Measurements from ENCODE around the gene EVC.

The EVC gene

DNA sequence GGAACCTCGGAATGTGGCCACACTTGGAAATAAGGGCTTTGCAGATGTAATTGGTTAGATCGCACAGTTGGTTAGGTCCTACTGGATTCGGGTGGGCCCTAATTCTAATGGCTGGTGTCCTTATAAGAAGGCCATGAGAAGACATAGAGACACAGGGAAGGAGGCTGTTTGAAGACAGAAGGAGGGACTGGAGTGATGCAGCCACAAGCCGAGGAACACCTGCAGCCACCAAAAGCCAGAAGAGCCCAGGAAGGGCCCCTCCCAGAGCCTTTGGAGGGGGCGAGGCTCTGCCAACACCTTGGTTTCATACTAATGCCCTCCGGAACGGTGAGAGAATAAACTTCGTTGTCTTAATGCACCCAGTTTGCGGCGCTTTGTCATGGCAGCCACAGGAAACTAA lies 47.0 kb downstream of the EVC start:
- DNase-seq, result no peak

DNA sequence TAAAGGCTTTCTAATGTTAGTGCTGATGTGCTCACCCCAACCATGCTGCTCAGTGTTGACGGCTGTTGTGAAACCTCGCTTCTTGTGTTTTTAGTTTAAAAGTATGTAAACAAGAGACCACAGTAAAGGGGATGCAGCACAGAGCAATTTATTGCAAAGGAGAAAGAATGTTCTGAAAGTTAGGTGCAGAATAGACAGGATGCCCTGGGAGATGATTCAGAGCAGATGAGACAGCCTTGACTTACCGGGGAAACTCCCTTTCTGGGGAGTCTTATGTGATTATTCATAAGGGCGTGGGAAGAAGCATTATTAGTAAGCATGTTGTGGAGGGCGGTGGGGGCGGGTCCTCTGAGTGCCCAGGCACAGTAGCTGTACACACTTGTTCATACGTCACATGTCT lies 47.7 kb downstream of the EVC start:
- no peak for DNase-seq

DNA sequence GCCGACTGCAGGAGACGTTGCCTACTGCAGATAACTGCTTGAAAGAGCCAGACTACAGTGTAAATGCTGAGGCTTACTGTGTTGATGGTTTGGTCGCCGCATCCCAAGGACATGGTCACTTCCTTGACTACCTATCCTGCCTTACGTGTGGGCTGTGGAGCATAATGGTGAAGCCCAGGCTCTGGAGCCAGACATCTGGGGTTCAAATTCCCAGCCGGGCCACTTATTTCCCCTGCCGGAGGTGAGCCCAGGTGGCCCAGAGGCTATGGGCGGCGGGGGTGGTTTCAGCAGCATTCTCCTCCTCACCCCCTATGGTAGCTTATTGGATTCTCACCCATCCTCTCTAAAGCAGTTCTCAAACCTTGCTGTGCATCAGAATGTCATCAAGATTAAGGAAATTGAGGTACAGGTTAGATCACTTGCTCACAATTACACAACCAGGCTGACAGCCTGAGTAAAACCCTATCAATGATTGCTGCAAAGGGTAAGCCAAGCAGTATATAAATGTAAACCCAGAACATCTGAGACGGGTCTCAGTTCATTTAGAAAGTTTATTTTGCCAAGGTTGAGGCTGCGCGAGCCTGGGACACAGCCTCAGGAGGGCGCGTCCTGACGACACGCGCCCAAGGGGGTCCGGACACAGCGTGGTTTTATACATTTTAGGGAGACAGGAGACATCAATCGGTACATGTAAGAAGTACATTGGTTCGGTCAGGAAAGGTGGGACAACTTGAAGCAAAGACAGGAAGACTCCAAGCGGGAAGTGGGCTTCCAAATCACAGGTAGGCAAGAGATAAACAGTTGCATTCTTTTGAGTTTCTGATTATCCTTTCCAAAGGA lies 48.5 kb downstream of the EVC start:
- DNase-seq, result no peak

DNA sequence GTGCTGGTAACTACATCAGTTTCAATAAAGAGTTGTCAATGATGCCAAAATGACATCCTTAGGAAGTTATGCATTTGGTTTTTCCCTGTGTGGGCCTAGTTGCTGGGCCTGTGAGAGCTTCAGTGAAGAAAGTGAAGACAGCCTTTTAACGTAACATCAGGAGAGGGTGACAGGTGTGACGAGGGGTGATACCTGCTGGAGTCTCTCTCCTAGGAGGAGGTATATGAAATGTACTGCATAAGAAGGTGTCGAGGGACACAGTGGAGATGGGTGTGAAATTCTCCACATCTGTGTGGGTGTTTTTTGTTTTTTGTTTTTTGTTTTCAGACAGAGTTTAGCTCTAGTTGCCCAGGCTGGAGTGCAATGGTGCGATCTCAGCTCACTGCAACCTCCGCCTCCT lies 49.2 kb downstream of the EVC start:
- DNase-seq, result no peak

DNA sequence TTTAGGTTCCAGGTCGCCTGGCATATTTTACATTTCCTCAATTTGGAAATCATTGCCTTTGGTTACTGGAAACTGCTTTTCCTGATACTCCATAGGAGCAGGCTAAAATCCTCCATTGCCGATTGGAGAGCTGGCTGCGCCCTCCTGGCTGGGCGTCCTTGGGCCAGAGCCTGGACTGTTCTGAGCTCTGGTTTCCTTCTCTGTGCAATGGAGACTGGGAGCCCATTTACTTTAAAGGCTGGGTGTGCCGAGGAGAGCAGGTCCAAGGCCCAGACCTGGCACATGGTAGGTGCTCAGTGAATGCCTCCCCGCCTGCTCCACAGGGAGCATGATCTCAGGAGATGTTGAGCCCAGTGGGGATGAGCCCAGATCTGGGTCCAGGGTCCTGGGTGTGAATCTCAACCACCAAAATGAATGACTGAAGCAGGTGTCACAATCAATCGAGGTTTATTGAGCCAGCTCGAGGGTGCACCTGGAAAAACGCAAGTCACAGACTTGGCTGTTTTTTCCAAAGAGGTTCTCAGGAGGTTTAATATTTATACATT lies 50.0 kb downstream of the EVC start:
- DNase-seq, result no peak

DNA sequence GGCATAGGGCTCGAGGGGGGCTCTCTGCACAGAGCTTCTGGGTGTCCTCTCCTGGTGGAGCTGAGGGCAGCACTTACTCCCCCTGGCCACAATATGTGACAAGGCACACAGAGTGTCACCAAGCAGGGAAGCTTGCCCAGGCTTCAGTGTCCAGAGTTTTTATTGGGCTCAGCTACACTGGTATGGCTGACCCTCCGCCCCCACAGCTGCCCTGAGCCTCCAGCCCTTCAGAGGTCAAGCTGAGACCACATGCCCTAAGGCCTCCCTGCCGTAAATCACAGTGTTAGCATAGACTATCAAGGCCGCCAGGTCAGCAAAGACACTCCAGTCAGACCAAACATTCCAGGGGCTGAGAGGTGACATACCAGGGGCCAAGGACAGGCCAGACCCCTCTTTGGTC lies 59.0 kb downstream of the EVC start:
- DNase-seq, result no peak

DNA sequence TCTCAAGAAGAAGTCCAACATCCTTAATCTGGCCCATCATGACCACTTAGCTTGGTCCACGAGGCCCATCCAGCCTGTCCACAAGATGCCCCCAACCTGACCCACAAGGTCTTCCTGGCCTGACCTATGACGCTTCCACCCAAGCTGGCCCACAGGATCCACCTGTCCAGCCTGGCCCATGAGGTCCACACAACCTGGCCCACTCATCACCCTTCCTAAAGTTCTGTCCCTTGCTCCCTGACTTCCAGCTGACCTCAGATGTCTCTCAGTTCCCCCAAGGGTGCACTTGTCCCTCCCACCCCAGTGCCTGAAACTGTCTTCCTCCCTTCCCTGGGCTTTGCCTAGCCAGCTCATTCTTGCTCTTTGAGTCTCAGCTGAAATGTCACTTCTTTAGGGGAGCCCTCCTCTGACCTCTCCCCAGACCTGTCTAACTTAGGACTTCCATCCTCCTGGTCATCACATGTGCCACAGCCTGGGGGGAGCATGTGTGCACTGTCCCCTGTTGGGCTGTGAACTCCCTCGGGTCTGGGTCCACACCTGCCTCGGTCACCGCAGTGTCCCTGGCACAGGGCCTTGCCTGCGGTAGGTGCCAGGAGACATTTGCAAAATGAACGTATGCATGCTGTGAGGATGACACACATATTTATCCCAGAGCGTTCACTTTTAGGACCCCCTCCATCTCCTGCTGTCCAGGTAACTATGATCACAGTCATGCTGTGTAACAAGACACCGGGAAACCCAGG lies 61.7 kb downstream of the EVC start:
- DNase-seq, result no peak

DNA sequence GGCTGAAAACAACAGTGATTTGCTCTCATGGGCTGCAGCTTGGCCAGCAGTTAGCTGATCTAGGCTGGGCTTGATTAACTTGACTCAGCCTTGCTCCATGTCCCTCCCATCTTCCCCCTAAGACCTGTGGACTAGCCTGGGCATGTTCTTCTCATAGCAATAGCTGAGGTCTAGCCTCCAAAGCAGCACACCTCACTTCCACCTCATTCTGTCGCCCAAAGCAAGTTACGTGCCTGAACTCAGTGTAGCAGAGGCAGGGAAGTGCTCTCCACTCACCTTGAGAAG lies 62.2 kb downstream of the EVC start:
- DNase-seq, result no peak

DNA sequence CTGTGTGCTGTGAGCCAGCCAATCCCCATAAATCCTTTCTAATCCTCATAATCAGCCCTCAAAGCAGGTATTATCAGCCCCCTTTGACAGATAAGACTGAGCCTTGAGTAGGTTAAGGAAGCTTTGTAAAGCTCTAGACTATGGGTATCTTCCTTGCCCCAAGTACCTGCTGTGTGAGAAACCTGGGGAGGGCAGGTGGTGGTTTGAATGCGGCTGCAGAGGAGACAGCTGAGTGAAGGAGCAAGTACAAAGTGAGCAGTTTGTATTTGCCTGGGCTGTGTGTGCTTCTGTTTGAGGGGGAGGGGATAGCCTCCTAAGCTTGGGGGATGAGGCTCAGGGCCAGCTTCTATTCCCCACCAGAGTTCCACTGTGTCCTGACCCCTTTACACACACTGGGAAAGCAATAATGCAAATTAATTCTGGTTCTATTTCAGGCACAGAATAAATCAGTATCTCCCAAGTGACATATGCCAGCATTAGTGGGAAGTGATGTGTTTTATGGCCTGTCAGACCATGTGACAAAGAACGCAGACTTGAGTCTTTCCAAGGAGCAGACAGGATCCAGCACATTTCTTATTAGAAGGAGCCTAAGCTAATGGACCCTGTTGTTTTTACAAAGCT lies 63.5 kb downstream of the EVC start:
- no peak for DNase-seq

DNA sequence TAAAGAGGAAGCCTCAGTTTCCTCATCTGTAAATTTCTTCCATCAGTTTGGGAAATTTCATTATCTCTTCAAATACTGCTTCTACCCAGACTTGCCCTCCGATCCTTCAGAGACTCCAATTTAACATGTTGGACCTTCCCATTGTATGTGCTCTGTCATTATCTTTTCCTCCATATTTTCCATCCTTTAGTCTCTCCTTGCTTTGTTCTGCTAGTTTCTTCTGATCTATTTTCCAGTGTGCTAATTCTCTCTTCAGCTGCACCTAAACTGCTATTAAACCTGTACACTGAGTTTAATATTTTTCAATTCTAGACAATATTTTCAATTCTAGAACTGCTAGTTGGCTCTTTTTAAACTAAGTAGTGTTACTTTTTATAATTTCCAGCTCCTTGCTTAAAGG lies 65.5 kb downstream of the EVC start:
- DNase-seq, result no peak

DNA sequence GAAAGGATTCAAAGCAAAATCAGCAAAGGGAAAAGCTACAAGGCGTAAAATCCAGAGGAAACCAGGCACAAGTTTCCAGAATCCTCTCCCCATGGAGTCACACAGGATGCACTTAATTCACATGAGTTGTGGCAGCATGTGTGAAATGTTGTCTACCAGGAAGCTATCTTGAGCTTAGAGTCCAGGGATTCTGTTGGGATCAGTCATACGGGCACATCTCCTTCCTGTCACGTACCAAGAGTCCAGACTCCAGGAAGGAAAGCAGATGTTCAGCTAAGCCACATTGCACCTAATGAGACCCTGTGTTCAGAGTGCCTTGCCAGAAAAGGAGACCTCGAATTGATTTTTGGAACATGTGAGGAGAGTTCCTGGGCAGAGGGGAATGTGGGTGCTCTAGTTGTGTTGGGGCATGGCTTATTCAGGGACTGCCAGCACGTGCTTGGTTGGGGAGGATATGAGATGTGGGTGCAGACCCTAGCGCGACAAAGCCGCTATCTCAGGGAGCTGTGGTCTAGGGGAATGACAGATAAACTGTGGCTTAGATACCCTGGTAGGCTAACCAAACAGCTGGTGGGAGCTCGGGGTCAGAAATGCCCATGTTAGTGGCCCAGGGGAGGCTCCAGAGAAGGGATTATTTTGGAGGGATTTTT lies 70.0 kb downstream of the EVC start:
- no peak for DNase-seq

DNA sequence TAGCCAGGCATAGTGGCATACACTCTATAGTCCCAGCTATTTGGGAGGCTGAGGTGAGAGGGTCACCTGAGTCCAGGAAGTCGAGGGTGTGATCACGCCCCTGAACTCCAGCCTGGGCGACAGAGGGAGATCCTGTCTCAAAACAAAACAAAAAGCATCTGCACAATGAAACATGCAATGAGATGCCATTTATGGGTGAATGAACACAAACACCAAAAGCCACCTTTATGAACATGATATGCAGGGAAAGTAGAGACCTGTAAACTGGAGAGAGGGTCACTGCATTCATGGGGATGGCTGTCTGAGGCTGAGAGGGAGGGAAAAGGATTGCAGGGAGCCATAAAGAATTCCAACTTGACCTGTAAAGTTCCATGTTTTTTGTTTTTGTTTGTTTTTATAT lies 70.7 kb downstream of the EVC start:
- no peak for DNase-seq

DNA sequence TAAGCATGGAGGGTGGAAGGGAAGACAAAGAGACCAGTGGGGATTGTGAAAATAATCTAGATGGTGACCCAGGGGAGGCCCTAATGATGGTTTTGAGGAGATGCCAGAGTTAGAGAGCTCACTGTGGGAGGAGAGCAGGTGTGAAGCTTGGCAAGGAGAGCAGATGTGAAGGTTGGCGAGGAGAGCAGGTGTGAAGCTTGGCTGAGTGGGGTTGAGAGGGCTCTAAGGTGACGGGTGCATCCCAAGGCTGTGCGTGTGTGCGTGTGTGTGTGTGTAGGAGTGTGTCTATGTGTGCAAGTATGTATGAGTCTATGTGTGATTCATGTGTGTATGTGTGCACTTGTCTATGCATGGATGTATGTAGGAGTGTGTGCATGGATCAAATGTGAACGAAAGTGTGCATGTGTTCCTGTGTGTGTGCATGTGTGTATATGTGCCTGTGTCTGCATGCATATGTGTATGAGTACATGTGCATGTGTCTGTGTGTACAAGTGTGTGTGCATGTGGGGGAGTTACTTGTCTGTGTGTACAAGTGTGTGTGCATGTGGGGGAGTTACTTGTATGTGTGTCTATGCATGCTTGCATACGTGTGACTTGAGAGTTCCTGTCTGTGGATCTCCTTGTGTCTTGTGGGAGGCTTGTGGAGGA lies 72.0 kb downstream of the EVC start:
- no peak for DNase-seq

DNA sequence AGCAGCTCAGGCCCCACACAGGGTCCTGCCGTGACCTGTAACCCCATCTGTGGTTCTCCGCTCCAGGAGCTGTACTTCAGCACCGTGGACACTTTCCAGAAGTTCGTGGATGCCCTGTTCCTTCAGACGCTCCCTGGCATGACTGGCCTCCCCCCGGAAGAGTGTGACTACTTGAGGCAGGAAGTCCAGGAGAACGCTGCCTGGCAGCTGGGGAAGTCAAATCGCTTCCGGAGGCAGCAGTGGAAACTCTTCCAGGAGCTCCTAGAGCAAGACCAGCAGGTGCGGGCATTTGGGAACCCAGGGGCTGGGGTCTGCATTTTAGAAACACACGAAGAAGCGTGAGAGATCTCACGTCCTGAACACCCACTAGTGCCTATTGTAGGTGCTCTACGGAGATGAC lies 72.5 kb downstream of the EVC start:
- DNase-seq, result no peak

DNA sequence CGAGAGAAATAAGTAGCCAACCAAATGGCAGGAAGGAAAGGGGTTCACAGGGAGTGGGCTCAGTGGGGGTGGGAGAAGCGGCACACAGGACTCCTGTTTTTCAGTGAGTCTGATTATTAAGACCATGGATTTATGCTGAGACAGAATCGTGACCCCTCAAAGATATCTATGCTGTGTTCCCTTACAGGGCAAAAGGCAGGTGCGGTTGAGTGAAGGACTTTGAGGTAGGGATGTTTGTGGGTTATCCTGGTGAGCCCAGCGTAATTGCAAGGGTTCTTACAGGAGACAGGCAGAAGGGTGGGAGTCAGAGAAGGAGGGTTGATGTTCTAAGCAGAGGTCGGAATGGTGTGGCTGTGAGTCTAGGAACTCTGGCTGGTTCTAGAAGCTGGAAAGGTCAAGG lies 73.0 kb downstream of the EVC start:
- no peak for DNase-seq

DNA sequence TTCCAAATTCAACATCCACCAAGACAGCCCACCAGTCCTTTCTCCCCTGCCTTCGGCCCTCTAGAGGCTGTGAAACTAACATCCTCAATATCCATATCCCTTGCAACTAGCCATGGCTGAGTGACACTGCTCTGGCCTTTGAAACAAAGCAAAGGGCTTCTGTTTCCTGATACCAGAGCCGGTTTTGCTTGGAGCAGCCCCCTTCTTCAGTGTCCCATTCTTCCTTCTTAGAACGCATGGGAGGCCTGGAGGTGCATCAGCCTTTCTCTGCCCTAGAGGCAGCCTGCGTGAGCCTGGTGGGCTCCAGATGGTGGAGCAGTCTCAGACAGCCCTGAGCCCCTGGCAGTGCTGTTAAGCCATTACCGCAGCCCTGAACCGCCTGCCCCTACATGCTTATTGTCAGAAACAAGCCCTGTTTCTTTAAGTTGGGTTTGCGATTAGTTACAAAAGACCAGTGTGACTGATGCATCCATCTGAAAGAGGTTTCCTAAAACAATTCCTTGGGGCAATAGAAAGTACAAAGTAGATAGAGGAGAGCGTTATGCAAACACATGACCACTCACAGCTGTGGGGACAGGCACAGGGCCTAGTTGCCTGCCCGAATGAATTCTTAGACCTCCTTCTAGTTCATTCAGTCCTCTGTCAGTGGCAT lies 74.1 kb downstream of the EVC start:
- DNase-seq, result no peak

DNA sequence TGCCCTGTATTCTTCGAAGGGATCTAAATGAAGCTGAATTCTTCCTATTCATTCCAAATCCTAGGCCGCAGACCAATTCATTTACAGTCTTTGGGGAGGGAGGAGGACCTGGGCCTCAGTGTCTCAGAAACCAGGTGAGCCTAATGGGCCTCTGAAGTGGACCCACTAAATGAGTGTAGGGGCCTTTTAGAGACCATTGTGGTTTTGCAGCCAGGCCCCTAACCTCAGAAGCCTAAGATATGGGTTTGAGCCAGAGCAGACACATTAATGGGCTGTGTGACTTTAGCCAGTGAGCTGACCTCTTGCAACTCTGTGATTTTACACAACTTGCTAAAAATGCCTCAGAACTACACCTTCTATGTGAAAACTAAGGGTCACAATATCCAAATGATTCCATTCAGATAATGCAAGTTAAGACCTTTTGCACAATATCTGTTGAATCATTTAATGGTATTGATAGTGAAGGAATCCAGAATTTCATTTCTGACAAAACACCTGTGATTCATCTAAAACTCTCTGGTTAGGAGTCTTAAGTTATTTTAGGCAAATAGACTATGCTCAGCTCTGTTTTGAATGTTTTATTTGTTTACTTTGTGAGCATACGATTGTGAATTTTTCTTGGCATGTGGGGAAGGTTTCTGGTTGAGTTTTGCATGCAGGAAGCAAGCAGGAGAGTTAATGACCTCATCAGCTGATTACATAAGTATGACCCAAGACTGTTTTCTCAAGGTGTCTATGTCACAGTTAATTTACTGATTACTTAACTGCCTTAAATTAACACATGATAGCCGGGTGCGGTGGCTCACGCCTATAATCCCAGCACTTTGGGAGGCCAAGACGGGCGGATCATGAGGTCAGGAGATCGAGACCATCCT lies 75.0 kb downstream of the EVC start:
- no peak for DNase-seq

DNA sequence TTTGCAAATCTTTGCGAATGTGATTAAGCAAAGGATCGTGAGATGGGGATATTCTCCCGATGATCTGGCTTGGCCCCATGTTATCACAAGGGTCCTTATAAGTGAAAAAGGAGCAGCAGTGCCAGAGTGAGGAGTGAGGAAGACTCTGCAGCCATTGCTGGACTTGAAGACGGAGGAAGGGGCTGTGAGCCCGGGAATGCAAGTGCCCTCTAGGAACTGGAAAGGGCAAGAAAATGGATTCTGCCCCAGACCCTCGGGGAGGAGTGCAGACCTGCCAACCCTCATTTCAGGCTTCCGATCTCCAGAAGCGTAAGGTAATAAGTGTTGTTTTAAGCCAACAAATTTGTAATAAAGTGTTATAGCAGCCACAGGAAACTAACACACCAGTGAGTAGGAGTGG lies 76.3 kb downstream of the EVC start:
- no peak for DNase-seq

DNA sequence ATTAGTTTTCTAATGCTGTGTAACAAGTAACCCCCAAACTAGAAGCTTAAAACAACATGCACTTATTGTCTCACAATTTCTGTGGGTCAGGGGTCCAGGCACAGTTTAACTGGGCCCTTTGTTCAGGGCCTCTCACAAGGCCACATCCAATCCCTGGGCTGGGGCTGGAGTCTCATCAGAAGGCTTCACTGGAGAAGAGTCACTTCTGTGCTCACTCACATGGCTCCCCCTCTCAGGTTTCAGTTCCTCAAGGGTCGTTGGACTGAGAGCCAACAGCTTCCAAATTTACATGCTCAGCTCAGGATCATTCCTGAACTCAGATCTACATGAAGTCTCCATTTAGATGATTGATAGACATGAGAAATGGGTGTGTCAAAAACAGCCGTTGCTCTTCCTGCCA lies 77.1 kb downstream of the EVC start:
- DNase-seq, result no peak

DNA sequence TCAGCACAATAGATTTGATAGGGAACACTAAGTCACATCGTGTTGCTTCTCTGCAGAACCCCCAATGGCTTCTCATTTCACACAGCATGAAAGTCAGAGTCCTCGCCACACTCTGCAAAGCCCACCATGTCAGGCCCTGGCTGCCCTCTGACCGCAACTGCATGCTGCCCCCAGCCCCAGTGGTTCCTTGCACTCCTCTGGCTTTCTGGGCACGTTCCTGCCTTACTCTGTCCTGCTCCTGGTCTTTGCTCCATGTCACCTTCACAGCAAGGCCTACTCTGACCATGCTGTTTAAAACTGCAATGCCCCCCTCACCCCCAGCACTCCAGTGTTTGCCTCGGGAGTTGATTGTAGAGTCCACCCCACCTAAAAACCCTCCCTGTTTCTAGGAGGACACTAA lies 78.1 kb downstream of the EVC start:
- no peak for DNase-seq

DNA sequence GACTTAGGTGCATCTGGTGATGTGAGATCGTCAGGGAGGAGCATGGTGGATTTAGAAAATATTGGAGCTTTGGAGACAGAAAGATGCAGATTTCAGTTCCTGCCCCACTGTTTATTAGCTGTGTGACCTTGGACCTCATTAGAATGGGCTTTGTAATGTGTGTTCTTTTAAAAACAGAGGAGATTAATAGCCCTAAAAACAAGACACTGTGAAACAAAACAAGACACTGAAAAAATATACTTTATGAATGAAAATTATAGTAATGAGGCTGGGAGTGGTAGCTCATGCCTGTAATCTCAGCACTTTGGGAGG lies 79.5 kb downstream of the EVC start:
- no peak for DNase-seq

DNA sequence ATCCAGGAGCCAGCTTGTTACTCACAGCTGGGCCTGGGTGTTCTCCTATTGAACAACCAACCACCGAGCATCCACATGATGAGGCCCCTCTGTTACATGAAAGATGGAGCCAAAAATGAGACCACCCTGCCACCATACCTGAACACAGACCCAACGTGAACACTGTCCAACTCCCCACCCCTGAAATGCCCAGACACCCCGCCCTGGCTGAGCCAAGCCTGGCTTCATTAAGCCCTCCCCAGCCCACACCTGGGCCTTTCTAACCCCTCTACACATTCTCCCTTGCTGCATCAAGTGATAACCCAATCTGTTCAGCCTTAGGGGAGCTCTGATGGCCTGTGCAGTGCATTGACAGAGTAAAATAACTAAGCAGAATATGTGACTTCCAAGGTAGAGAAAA lies 80.7 kb downstream of the EVC start:
- DNase-seq, result no peak
